MCF 10A (cell line): ENCODE measurements around the gene EIF1B. TPM values are rescaled to one million over a fixed set of nuclear protein-coding genes. Genes with fewer than 3 reads are reported as not detected.

Experiments
- BruUV-seq: library from RNA; stranded (reverse); fragments of 400-500 nt; replicated peaks from 2 replicates; lab custom pipeline; 2021; lab: Mats Ljungman, UMichigan
- CTCF ChIA-PET: fragments of 300-600 bp; sonication (Branson Sonifier 250); formaldehyde crosslinking; extraction: SDS; loops from one replicate; lab custom pipeline; 2021; ENCODE audit warnings: antibody characterized with exemption, inconsistent platforms; lab: Yijun Ruan, JAX
- POLR2A ChIA-PET: fragments of 300-600, 350-650 bp; sonication (Branson Sonifier 250); formaldehyde crosslinking; extraction: SDS; loops from one replicate; lab custom pipeline; 2020; ENCODE audit warnings: antibody characterized with exemption, inconsistent platforms; lab: Yijun Ruan, JAX
- DNase-seq: peaks from one replicate; pipeline ENCODE4 v3.0.0-alpha.2; 2018; ENCODE audit not compliant: unreplicated experiment
- H3K27ac Mint-ChIP-seq: one replicate; pipeline ENCODE4 v1.8.0; 2022; ENCODE audit warnings: mild to moderate bottlenecking, low read depth, mixed read lengths; ENCODE audit not compliant: unreplicated experiment
- H3K27me3 Mint-ChIP-seq: one replicate; pipeline ENCODE4 v1.8.0; 2022; ENCODE audit warnings: mixed read lengths; ENCODE audit not compliant: insufficient read depth, unreplicated experiment
- H3K36me3 Mint-ChIP-seq: one replicate; pipeline ENCODE4 v1.8.0; 2022; ENCODE audit warnings: mild to moderate bottlenecking, moderate library complexity, mixed read lengths; ENCODE audit not compliant: insufficient read depth, unreplicated experiment
- H3K4me1 Mint-ChIP-seq: one replicate; pipeline ENCODE4 v1.8.0; 2022; ENCODE audit warnings: mixed read lengths; ENCODE audit not compliant: insufficient read depth, unreplicated experiment
- H3K4me3 Mint-ChIP-seq: one replicate; pipeline ENCODE4 v1.8.0; 2022; ENCODE audit warnings: mild to moderate bottlenecking, moderate library complexity, mixed read lengths; ENCODE audit not compliant: unreplicated experiment
- H3K9me3 Mint-ChIP-seq: one replicate; pipeline ENCODE4 v1.8.0; 2022; ENCODE audit warnings: mixed read lengths; ENCODE audit not compliant: unreplicated experiment
- CTCF ChIP-seq: fragments of 200-600 bp; IDR thresholded peaks from one replicate; pipeline ENCODE4 v1.8.0; 2022; ENCODE audit warnings: antibody characterized with exemption, mild to moderate bottlenecking; ENCODE audit not compliant: unreplicated experiment
- intact Hi-C: fragments of 100-400 bp; cut with micrococcal nuclease; formaldehyde crosslinking; loops from 2 replicates; pipeline ENCODE4 v1.14.1; 2022
- total RNA-seq: library from RNA; stranded (reverse); gene quantifications from 2 replicates; pipeline ENCODE4 v1.2.3, GENCODE V29; 2022

EIF1B gene
- total RNA-seq, 1 experiment from 2014 or later = 69.3 TPM

GRCh38 chr3:40355410-40355809 lies 45.9 kb downstream of the EIF1B start:
- no TSS peak for BruUV-seq
- H3K27me3 Mint-ChIP-seq = no peaks in the 10 kb centered on the region
- no peak for DNase-seq
- H3K4me3 Mint-ChIP-seq = no peak overlapping the region
- POLR2A ChIA-PET = interaction anchor here (1.0 kb wide), 1 partner anchor 12 kb away, joined by 3 read pairs; no protein-coding TSS in a partner anchor
- H3K4me1 Mint-ChIP-seq = peaks cover 6% of the 10 kb centered on the region
- no peak overlapping the region for H3K27ac Mint-ChIP-seq
- H3K9me3 Mint-ChIP-seq = no peaks in the 10 kb centered on the region
- intact Hi-C loops = no loop called here
- TF ChIP-seq CTCF = no peak
- H3K36me3 Mint-ChIP-seq = no peaks in the 10 kb centered on the region
- CTCF ChIA-PET = interaction anchor here (0.7 kb wide), 1 partner anchor 25 kb away, joined by 3 read pairs; no protein-coding TSS in a partner anchor

DNA sequence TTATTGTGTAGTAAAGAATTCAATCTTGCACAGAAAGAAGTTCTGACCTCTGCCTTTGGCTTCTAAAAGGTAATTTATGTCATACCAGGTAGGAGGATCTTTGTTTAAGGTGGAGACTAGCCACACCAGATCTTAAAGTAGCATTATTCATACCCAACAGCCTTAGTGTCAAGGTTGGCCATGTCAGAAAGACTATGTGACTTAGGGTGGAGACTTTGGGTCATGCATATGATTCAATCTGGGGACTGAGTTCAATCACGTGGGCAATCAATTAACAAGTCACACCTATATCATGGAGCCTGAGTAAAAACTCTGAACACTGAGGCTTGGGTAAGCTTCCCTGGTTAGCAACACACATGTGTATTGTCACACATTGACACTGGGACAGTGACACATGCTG lies 48.9 kb downstream of the EIF1B start:
- Mint-ChIP-seq H3K27me3 (no peaks in the 10 kb centered on the region), H3K36me3 (no peaks in the 10 kb centered on the region), H3K4me1 (no peaks in the 10 kb centered on the region), H3K4me3 (no peak overlapping the region), H3K27ac (no peak overlapping the region), H3K9me3 (no peaks in the 10 kb centered on the region)
- CTCF ChIA-PET = interaction anchor here (0.6 to 1.3 kb wide), 2 partner anchors 12 to 223 kb away, joined by 3 to 4 read pairs; no protein-coding TSS in a partner anchor
- no peak for TF ChIP-seq CTCF
- no TSS peak for BruUV-seq
- intact Hi-C loops = no loop called here
- DNase-seq = no peak
- POLR2A ChIA-PET = interaction anchor here (0.7 kb wide), 1 partner anchor 14 kb away, joined by 4 read pairs; no protein-coding TSS in a partner anchor

Other genes starting within 250 kb of the EIF1B start
- 0.25 and 0.28 TPM in 2 replicates for gene ENTPD3, start 77.5 kb downstream of the EIF1B start, total RNA-seq
- 3,024 and 3,432 TPM in 2 replicates for gene RPL14, start 147.6 kb downstream of the EIF1B start, total RNA-seq
- gene ZNF619, start 167.4 kb downstream of the EIF1B start, total RNA-seq = 8.3 and 8.7 TPM in 2 replicates
- gene ZNF620, start 196.3 kb downstream of the EIF1B start, total RNA-seq = 2.8 and 2.9 TPM in 2 replicates
- 39.6 and 44.5 TPM in 2 replicates for gene ZNF621, start 215.3 kb downstream of the EIF1B start, total RNA-seq